Esophagus muscularis mucosa (tissue), 3 donors: Measurements from ENCODE around the gene EHHADH.

ENCODE experiments used
- CTCF ChIP-seq, 3 experiments: fragments of 200-600 bp in 2 of 3; fragments of 450-650 bp in 1 of 3; sonication (generic) in 2 of 3; IDR thresholded peaks; one replicate each; pipeline ENCODE4 v1.5.1; 2017 to 2019; ENCODE audit warnings: antibody characterized with exemption in 3 of 3, mild to moderate bottlenecking in 2 of 3, moderate library complexity in 1 of 3
- POLR2A ChIP-seq: fragments of 450-650 bp; IDR thresholded peaks from one replicate; pipeline ENCODE4 v1.6.1; 2017; ENCODE audit warnings: antibody characterized with exemption, moderate library complexity, mild to moderate bottlenecking, low read depth

GRCh38 chr3:185250653-185251052 lies 3.2 kb downstream of the EHHADH start:
- no peak for TF ChIP-seq POLR2A
- TF ChIP-seq CTCF (IDR thresholded peaks at IDR 0.05) = no peak
